Raji (cell line): ENCODE results near the gene PPP1CC.

Experiments used
- POLR2A ChIP-seq: IDR thresholded peaks from 2 replicates; pipeline ENCODE4 v1.6.1; 2011; ENCODE audit warnings: low read depth, low read length, control low read depth; ENCODE audit not compliant: insufficient read depth

The PPP1CC gene

DNA sequence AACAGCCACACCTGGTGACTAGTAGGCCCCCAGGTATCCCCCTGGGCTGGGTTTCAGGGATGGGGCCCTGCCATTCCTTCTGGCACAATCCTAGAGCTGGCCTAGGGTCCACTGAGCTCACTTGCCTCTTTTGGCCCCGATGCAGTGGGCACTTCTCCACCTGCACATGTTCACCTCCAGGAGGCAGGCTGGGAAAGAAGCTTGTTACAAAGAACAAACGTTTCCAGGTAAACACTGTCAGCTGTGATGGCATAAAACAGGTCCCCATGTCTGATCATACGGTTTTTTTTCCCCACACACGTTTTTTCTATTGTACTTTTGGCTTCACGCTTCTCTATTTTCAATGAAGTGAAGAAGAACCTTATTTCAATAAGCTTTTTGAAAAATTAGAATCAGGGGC lies 37.9 kb downstream of the PPP1CC start:
- no peak for TF ChIP-seq POLR2A

DNA sequence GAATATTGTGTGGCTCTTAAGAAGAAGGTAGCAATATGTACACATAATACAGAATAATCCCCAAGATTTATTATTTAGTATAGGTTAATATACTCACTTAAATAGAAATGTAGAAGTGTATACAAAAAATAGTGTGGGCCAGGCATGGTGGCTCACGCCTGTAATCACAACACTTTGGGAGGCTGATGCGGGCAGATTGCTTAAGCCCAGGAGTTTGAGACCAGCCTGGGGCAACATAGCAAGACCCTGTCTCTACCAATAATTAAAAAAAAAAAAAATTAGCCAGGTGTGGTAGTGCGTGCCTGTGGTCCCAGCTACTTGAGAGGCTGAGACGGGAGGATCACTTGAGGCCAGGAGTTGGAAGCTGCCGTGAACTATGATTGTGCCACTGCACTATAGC lies 38.5 kb downstream of the PPP1CC start:
- no peak for TF ChIP-seq POLR2A

DNA sequence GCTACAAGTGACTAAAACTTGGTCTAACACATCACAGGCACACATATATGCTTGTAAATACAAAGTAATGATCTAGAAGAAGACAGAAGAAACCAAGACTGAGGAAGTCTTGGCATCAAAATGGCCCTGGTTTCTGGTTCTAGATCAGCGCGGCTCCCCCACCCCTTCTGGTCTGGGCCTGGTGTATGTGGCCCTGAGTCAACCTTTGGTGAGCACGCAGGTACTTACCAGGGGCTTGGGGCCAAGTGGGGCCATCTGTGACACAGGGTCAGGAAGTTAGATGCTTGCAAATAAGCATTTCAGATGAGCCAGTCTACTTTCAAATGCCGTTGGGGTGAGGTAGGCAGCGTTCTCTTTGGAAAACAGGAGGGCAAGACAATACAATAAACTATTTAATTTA lies 40.6 kb downstream of the PPP1CC start:
- TF ChIP-seq POLR2A = no peak

DNA sequence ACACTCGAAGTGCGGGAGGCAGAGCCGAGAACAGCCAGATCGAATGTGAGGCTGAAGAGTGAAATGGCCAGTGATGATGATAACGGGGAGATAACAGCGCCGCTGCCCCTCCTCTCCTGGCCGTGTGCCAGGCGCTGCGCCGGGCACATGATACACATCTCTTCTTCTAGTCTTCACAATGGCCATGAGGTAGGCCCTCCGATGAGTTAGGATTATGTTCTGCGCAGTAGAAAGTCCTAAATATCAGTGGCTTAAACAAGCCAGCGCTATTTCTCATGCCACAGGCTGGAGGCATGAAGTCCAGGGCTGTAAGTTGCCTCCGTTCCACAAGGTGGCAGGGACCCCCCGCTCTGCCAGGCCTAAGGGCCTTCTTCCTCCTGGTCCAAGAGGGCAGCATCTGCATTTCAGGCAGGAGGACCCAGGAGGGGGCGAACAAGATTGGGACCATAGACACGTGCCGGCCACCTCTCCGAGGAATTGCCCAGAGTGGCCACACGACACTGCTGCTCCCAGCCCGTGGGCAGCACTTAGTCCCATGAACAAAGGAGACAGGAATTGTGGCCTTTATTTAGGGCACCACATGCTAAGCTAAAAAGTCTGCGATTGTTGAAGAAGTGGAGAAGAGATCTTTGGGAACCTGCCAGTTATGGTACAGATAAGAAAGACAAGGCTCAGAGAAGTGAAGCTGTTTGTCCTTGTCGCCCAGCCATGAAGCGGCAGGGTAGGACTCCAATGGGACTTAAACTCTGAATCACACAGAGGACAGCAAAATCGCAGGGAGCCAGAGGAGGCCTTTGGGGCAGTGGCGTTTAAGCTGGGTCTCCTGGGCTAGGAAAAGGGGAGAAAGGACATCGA lies 42.9 kb downstream of the PPP1CC start:
- no peak for TF ChIP-seq POLR2A

DNA sequence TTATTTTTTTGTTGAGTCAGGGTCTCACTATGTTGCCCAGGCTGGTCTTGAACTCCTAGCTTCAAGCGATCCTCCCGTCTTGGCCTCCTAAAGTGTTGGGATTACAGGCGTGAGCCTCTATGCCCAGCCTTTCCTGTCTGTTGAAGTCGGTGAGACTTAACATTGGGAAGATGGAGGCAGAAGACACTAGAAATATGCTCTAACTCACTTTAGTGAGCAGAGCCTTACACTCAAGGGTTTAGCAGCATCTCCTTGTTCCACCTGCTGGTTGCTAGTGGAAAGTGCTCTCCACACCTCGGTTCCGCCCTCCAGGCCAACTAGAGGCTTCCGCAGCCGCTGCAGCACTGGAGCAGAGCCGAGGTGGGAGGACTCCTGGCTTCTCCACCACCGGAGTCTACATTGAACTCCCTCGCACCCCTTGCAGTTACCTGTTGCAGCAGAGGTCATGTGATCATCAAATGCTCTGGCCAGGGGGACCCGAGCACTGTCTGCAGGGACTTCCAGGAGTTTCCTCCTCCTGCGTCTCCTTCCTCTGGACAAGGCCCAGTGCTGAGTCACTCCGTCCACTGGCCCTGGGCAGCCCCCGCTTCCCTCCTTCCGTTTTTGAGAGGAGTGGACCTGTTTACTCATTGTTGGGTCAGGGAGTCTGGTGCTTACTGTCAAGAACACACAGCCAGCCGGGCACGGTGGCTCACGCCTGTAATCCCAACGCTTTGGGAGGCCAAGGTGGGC lies 44.4 kb downstream of the PPP1CC start:
- TF ChIP-seq POLR2A = no peak

DNA sequence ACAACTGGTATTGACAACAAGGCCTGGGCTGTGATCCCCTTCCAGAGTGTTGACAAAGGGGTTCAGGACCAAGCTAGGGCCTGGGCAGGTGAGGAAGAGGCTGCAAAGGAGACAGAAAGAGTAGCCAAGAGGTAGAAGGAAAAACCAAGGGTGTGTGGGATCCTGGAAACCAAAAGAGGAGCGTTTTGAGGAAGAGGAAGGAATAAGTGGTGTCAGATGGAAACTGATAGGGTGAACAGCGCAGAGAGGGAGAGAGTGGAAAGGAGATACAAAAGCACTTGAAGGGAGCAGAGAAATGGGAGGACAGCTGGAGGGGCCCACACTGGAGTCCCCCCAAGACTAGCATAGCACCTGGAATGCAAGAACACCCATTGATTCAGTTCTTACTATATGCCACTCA lies 45.5 kb downstream of the PPP1CC start:
- no peak for TF ChIP-seq POLR2A

DNA sequence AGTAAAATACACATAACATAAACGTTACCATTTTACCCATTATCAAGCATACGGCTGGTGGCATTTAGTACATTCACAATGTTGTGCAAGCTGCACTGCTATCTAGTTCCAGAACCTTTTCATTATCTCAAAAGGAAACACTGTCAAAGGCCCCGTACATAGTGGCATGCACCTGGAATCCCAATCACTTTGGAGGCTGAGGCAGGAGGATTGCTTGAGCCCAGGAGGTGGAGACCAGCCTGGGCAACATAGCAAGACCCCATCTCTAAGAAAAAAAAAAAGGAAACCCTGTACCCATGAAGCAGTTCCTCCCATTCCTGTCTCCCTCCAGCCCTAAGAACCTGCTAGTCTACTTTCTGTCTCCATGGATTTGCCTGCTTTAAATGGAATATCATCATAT lies 46.4 kb downstream of the PPP1CC start:
- TF ChIP-seq POLR2A = no peak

DNA sequence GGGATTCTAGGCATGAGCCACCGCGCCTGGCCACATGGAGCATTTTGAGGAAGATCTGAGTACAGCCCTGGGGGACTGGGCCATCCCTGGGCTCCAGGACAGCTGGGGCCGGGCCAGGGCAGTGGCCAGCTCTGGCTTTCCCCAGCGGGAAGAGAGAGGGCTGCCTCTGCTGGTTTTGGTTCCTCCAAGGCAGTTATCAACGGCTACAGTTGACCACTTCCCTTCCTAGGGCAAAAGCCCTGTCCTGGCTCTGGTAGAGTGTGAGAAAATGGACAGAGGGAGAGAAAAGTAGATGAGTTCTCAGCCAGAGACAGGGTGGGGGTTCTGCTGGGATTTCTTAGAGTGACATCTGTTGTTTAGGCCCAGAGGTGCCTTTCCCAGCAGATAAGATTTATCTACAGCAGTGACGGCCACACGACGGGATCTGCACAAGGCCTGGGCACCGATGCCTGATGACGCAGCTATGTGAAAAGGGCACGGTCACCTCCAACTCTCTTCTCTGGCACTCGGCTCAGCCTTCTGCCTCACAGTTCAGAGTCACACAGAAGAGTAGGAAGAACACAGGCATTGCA lies 48.3 kb downstream of the PPP1CC start:
- no peak for TF ChIP-seq POLR2A

DNA sequence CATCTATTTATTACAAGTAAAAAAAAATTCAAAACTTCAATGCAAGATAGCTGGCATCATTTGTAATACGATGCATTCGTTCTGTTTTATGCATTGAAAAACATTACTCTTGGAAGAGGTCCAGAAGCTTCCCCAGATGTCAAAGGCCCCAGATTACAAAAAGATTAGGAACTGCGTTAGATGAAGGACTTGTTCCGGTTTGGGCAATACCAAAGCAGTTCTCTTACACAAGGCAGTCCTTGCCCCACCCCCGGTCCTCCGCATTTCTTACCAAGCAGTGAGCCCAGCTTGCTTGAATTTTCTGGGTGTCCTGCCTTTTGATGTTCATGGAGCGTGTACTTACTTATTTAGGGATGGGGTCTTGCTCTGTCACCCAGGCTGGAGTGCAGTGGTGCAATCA lies 49.0 kb downstream of the PPP1CC start:
- TF ChIP-seq POLR2A = no peak

DNA sequence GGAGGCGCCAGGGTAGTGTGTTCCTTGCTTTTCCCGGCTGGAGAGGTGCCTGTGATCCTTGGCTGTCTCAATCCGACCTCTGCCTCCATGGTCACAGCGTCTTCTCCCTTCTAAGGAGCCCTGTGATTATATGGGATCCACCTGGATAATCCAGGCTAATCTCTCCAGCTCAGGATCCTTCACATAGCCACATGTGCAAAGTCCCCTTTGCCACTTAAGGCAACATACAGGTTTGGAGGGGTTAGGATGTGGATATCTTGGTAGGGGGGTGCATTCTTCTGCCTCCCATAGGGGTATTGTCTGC lies 52.6 kb downstream of the PPP1CC start:
- no peak for TF ChIP-seq POLR2A

DNA sequence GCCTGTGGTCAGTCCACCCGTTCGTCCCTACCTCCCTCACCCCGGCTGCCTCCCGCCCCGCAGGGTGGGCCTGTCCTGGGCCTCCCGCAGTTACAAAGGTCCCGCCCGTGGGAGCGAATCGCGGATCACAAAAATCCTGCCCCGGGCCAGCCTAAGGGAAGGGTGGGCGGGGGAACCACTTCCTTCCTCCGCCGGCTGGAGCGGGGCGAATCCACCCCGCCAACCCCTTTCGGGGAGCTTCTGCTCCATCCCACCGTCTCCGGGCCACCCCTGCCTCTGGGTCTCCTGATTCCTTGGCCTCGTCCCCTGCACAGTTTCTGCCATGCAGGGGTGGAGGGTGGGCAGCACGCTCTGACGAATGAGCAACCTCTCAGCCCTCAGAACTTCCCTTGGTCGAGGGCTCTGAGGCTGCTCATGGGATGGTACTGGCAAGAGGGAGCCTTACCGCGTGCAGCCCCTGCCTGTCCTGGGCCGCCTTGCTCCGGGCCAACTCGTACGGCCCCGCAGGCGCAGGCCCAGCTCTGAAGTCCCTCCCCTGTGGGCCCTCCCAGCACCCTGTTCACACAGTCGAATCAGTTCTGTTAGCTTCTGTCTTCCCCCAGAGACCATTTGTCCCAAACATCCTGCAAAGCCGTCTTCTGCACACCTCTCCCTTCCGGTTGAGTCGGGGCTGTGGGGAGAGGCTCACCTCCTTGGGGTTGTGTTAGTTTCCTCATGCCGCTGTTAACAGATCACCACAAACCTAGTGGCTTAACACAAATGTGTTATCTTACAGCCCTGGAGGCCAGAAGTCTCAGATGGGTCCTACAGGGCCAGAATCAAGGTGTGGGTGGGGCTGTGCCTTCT lies 53.2 kb downstream of the PPP1CC start:
- TF ChIP-seq POLR2A = no peak

DNA sequence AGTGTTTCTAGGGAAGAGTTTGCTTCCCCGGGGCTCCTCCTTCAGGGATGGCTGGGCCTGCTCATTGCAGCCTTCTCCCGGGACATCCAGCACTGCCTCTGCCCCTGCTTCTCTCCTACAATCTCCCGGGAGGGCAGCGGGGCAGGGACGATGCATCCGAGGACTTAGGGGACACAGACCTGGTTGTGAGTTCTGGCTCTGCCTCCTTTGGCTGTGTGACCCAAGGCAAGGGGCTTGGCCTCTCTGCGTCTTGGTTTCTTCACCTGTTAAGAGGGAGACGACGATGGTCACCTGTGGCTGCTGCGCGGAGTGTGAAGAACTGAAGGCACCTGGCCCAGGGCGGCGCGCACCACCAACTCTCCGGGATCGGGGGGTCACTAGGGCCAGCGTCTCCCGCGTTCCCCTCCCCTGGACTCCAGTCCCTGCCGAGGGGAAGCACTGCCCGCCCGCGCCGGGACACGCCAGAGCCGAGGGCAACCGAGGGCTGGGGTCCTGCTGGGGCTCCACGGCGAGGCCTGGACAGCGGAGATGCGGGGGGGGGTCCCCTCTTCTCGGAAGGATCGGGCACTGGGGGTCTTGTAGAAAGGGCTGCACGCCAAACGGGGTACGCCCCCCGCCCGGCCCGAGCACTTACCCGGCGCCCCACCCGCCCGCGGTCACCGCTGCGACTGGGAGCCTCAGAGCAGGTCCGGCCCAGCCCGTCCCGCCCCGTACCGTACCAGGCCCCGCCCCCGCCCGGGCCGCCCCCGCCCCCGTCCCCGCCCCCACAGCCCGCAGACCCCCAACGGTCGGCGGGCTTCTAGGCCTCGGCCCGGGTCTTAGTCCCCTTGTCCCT lies 54.0 kb downstream of the PPP1CC start, which contains the start of gene HVCN1:
HVCN1 (minus strand) TSS at position 670 of the 835 bp plus-strand sequence. CDS start 5,870 bp downstream, outside the sequence.
- no peak for TF ChIP-seq POLR2A

DNA sequence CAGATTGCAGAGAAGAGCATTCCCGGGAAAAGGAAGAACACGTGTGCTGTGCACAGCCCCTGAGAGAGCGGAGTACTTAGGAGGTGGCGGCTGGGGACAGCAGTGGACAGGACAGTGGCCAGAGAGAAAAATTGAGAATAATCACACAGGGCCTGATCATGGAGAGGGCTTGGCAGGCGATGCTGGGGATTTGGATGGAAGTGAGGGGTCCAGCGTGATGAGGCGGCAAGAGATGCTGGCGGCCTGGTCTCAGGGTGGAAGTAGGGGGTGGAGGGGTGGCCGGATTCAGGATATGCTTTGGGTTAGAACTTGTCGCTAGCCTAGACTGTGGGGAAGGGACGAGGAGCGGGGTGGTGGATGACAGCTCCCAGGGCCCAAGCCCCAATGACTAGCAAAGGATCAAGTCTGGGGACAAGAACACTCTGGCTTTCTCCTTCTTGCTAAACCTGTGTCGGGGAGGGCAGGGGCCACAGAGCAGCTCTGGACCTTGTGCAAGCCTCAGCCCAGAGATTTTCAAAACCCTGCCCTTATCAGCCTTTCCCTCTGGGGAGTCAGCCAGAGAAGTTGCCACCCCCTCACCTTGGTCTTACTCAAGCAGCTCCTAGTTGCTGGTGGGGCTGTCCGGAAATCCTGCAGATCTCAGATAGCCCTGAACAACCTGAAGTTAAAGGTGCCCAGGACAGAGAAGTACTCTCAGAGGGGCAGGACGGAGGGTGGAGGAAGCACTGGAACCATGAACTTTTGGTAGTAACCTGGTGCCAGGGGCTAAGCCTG lies 55.1 kb downstream of the PPP1CC start:
- no peak for TF ChIP-seq POLR2A
